Measurements from ENCODE around the gene SPR.
A peak's percentile ranks its signal among the peaks of the same experiment; 100 is the strongest.

The SPR gene

DNA sequence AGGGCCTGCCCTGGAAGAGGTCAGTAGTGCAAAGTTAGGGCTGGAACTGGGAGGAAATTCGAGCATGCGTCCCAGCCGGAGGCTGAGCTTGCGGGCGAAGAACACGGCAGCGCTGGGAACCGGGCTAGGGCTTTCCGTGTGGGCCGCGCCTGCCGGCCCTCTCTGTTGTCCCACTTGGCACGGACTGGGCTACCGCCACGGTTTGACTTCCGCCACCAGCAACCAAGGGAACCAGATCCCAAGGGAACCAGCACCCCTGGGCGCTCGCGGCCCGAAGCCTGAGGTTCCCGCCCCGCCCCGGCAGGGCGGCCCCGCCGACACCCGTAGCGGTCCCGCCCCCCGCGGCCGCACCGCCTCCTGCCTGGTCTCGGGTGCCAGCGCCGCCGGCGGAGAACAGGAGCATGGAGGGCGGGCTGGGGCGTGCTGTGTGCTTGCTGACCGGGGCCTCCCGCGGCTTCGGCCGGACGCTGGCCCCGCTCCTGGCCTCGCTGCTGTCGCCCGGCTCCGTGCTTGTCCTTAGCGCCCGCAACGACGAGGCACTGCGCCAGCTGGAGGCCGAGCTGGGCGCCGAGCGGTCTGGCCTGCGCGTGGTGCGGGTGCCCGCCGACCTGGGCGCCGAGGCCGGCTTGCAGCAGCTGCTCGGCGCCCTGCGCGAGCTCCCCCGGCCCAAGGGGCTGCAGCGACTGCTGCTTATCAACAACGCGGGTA lies at the start of gene SPR:
Gene SPR, plus strand, starts transcription at position 377 of the 708 bp plus-strand sequence. Its CDS starts 25 bp downstream, at position 402.
- peak; percentile 78 for DNase-seq (ENCODE audit: low spot score)

DNA sequence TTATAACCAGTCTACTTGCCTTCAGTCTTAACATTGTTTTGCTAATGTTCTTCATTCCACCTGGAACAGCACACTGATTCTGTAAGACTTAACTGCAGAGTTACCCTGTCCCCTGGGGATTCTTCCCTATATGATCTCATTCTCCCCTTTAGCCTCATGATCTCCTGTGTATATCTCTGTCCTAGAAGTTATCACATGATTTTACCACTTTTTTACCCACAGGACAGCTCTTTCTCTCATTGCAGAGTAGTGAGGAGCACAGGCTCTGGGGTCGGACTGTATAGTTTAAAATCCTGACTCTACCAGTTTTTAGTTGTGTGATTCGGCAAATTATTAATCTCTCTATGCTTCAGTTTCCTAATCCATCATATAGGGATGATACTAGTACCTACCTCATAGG lies 47.1 kb upstream of the SPR start:
- DNase-seq (ENCODE audit: low spot score) = no peak

DNA sequence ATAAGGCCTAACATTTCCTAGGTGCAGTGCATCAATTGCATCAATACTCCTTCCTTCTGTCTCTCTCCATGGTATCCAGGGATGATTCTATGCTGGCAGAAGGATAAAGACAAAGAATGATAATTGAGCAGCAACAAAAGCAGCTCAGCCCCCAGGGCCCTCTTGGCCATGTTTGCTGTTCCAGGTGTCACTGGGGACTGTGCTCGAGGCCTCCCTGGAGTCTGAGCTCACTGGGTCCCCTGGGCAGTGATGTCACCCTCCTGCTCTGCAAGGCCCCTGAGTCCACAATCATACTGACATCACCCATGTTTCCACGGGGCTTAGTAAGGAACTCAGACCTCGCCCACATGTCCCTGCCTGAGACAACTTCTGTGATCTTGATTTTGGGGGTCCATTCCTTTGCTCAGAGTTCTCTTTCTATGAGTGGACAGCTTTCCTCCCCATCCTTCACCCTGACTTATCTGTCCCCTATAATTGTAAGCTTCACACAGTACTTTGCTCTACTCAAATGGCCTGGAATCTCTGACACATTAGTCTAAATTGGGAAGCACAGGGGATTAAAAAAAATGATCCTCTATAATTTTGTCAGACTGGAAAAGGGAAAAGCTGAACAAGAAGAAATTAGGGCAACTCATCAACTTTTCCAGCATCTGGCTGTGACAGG lies 45.6 kb upstream of the SPR start:
- DNase-seq (ENCODE audit: low spot score) = no peak

DNA sequence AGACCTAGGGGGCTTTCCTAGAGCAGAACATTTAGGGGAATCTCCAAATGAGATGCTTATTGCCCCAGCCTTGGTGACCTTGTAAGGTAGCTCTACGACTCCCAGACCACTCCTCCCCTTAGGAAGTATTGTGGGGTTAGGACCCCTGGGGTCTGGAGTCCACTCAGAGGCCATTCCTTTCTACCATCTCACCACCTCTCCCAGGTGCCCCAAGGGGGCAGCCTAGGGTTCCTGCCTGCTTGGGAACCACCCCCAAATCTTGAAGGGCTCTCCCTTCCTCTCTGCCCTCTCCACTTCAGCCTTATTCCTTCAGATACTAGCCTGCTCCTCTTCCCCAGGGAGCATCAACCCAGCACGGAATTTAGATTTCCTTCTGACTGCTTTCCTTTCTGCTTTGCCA lies 43.9 kb upstream of the SPR start:
- no peak for DNase-seq (ENCODE audit: low spot score)

DNA sequence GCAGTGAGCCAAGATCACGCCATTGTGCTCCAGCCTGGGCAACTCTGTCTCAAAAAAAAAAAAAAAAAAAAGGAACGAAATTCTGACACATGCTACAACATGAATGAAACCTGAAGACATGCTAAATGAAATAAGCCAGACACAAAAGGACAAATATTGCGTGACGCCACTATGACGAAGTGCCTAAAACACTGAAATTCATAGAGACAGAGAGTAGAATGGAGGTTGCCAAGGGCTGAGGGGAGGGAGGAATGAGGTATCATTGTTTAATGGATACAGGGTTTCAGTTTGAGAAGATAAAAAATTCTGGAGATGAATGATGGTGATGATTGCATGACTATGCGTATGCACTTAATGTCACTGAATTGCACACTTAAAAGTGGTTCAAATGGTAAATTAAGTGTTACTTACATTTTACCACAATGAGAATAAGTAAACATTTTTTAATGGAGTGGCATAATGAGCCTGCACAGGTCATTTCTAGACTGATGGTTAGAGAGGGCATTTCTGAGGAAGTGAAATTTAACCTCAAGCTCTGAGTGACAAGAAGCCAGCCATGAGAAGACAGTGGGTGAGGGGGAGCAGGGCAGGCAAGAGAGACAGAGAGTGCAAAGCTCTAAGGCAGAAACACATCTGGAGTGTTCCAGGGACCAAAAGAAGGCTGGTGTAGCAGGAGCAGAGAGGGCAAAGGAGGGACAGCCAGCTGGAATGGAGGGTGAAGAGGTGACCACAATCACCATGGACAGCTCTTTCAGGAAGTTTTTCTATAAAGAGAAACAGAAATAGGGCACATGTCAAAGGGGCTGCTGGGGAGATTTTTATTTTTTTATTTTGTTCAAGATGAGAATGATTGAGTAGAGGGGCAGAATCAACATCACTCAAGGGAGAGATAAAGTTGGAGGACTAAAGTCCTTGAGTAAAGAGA lies 40.8 kb upstream of the SPR start:
- DNase-seq (ENCODE audit: low spot score) = no peak

DNA sequence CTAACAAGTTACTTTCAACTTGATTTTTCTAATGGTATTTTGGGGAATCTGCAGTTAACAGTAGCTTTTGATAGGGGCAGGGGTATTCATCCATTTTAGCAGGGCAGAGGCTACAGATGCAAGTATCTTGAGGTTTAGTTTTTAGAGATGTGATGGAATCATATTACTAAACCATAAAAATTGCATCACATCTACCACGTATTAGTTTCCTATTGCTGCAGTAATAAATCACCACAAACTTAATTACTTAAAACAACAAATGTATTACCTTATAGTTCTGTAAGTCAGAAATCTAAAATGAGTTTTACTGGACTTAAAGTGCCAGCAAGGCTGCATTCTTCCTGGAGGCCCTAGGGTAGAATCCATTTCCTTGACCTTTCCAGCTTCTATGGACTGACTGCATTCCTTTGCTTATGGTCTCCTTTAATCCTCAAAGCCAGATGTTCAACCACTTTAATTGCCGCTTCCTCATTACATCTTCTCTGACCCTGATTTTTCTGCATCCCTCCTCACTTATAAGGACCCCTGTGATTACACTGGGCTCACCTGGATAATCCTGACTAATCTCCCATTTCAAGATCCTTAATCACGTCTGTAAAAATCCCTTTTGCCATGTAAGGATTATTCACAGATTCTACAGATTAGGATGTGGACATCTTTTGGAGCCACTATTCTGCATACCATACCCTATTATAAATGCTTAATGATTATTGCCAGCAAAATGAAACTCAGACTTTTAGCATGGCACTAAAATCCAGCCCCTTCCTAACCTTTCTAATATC lies 39.5 kb upstream of the SPR start:
- DNase-seq (ENCODE audit: low spot score) = no peak

DNA sequence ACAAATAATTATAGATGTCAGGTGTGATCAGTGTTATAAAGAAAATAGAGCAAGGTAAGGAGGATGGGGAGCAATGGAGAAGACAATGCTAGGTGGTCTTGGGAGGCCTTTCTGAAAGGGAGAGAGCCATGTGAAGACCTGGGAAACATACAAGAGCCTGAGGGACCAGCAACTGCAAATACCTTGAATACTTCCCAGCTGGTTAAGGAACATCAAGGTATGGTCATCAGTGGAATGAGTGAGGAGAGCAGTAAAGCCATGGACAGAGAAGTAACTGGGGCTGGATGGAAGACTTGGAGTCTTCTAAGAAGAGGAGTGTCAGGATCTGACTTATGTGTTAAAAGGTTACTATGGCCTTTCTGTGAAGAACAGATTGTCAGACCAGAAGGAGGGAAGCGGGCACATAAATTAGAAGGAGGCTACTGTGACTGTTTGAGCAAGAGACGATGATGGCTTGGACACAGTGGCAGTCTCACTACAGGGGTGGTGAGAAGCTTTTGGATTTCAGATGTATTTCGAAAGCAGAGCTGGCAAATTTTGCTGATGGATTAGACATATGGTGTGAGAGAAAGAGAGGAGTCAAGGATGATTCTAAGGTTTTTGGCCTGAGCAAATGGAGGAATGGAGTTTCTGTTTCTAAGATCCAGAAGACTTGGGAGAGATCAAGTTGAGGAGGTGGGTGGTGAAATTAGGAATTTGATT lies 38.6 kb upstream of the SPR start:
- no peak for DNase-seq (ENCODE audit: low spot score)

DNA sequence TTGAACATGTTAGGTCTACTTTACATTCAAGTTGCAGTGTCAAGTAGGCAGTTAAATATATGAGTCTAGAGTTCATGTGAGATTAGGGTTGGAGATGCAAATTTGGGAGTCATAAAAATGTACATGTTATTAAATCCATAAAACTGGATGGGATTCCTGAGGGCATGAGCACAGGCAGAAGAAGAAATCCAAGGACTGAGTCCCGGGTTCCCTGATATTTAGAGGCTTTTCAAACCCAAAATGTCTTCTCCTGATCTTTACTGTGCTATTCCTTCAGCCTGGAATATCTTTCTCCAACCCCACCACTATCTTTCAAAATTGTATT lies 38.1 kb upstream of the SPR start:
- DNase-seq (ENCODE audit: low spot score) = no peak

DNA sequence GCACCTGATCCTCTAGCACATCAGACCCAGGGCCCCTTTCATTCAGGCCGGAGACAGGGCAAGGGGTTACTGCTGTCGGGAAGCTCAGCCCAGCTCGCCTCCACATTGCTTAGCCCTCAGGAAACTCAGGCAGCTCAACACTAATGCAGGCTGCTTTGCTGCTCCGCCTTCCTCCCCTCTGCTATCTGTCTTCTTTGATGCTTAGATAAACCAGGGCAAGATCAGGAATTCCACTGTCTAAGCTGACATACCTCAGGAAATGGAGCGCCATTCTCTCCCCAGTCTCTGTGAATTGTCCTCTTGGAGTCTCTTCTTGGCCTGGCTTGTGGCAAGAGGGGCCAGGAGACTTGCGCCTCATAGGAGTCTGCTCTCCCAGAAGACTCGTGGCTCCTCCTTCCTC lies 35.9 kb upstream of the SPR start:
- no peak for DNase-seq (ENCODE audit: low spot score)

DNA sequence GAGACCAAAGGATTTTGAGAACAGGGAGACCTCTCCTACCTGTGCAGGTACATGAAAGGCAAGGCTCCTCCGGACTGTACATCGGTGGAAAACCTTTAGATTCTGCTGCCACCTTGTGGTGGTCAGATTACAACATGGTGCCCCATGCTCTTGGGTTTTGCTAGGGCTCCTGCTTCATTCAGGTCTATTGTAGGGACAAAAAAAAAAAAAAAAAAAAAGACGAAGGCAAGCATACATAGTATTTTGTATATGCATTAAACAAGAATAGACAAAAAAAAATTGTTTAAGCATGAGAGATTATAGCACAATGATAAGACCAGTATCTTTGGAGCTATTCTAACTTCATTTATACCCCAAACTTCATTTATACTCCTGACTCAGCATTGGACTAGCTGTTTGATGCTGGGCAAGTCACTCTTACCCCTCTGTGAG lies 27.4 kb upstream of the SPR start:
- peak; percentile 56 for DNase-seq (ENCODE audit: low spot score)

DNA sequence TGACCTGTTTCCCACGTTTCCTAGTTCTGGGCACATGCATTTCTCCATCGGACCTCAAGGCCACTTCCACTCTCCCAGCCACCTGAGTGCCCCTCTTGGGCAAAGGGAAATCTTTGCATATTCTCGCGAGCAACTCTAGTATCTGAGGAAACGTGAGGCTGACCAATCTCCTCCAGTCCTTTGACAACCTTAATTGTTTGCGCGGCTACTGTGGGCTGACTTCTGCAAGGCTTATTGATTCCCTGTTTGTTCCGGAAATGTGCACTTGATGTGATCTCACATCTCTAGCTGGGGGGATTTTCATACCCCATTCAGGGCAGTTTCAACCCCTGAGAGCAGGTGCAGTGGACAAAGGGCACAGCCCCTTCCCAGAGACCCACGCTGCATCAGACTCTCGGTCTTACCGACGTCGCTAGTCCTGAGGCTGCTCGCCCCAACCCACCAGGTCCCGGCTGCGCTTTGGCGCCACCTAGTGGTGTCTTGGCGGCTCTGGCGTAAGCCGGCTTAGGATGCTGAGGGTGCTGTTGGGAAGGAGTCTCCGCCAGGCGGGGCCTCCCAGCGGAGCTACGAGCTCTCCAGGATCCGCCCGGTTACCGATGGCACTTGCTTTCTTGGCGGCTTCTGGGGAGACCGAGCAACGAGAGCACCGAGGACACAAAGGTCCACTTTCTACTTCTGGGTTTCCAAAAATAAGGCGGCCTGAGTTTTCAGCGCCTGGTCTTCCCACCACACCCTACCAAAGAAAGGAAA lies 24.8 kb upstream of the SPR start:
- peak; percentile 85 for DNase-seq (ENCODE audit: low spot score)

DNA sequence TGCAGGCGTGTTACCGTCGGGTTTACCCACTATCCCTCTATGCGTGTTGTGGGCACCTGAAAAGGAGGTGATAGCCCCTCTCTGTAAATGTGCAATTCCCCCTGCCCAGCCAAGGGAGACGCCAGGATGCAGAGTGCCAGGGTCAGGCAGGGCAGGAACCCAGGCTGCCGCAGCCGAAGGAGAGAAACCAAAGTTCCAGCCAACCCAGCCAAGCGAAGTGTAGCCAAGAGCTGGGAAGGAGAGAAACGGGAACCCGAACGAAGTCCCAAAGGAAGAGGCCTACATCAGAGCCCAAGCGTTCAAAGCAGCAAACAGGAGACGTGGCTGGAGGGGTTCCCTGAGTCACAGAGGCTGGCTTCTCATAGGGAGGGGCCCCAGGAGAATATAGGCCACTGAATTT lies 24.2 kb upstream of the SPR start:
- no peak for DNase-seq (ENCODE audit: low spot score)

DNA sequence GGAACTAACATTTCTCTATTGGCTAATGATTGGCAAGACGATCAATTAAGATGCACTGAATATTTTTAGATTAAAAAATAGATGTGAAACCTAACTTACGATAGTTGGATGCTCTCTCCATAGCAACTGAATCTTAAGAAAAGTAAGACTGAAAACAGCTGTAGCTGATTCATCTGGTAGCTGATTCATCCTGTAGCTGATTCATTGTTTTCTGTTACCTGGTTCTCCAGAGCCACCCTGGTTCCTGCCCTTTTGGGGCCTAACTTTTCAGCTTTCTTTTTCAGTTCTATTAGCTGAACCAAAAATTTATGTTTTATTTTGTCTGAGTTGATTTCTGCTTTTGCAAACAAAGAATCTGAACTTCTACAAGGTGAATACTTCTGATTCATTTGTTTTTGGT lies 22.7 kb upstream of the SPR start:
- peak; percentile 89 for DNase-seq (ENCODE audit: low spot score)

DNA sequence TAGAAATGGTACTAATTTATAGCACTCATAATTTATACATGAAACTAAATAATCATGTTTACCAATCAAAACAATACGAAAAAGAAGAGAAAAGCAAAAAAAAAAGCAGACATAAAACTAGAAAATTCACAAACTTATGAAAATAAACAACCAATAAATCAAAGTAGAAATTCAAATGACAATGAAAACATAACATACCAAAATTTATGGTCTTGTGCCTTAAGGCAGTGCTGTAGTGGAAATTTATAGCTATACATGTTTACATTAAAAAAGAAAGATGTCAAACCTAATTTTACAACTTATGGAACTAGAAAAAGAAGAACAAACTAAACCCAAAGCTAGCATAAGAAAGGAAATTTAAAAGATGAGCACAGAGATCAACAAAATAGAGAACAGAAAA lies 16.1 kb upstream of the SPR start:
- DNase-seq (ENCODE audit: low spot score) = no peak

DNA sequence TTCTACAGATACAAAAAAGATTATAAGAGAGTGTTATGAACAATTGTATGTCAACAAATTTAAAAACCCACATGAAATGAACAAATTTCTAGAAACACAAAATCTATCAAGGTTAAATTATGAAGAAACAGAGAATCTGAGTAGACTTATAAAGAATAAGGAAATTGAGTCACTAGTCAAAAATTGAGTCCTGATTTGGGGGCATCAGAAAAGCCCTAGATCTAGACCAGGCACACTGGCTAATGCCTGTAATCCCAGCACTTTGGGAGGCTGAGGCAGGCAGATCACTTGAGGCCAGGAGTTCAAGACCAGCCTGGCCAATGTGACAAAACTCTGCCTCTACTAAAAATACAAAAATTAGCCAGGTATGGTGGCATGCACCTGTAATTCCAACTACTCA lies 15.3 kb upstream of the SPR start:
- DNase-seq (ENCODE audit: low spot score) = no peak

DNA sequence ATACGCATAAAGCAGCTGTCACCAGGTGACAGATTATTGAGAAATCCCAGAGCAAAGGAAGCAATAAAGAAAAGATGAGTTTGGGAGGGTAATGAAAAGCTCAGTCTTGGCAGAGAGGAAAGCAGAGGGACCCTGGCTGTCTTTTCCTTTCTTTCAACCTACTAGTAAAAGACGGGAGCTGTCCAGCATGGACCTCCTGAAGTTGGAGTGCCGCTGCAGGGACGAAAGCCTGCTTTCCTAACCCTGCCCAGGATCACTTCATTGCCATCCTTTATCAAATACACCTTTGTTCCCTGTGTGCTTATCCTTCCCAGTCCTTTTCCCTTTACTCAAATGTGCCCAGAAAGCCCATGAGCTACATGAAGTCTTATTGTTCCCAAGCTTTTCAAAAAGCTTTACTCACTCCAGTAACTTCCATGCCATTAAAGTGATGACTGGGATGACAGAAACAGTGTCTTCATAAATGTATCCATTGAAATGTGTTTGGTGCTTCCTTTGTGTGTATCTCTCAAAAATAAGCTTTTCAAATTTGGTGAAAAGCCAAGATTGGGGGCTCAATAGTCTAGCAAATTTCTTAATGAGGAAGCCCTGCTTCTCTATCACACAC lies 3.7 kb upstream of the SPR start:
- DNase-seq (ENCODE audit: low spot score) = peak; percentile 57

DNA sequence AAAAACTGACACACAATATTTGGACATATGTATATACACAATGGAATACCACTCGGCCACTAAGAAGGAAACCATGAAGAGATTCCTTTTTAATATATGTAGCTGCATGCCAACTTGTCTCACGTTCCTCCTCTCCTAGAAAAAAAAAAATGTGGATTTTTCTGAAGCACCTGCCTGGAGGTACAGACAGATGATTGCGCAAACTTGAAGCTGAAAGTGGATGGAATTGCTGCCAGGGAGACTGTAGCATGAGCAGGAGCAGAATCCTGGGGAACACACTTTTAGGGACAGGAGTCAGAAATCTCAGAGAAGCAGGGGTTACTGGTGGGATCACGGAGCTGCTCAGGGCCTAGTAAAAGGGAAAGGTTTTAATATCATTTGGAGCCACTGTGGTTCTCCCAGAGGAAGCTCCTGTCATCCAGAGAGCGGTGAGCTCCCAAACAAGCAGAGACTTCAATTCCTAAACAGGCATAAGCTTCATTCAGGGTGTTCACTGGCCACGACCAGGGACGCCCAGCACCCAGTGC lies 640 bp upstream of the SPR start:
- no peak for DNase-seq (ENCODE audit: low spot score)

DNA sequence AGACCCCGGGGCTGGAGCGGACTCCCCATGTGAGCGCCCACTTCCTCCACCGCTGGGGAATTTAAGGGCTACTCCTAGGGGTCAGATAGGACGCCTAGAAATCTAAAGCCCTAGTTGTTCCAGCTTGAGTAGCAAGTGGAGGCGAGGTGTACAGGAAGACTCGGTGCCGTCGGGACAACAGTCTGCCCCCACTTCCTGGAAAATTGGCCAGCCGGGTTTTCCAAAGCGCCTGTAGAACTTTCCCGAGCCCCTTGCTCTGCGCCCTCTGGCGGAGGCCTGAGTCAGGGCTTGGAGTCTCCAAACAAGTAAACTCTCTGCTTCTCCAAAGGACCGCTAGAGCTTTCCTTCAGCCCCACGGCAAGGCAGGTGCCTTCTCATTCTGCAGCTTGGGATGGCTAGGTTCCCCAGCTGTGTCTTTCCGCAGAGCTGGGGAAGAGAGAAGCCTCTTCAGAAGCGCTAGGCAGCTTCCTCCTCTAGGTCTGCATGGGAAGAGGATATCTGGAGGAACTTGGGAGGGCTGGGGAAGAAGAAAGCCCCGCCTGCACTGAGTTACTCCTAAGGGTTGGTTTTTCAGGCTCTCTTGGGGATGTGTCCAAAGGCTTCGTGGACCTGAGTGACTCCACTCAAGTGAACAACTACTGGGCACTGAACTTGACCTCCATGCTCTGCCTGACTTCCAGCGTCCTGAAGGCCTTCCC lies 681 bp downstream of the SPR start:
- DNase-seq (ENCODE audit: low spot score) = peak; percentile 93

DNA sequence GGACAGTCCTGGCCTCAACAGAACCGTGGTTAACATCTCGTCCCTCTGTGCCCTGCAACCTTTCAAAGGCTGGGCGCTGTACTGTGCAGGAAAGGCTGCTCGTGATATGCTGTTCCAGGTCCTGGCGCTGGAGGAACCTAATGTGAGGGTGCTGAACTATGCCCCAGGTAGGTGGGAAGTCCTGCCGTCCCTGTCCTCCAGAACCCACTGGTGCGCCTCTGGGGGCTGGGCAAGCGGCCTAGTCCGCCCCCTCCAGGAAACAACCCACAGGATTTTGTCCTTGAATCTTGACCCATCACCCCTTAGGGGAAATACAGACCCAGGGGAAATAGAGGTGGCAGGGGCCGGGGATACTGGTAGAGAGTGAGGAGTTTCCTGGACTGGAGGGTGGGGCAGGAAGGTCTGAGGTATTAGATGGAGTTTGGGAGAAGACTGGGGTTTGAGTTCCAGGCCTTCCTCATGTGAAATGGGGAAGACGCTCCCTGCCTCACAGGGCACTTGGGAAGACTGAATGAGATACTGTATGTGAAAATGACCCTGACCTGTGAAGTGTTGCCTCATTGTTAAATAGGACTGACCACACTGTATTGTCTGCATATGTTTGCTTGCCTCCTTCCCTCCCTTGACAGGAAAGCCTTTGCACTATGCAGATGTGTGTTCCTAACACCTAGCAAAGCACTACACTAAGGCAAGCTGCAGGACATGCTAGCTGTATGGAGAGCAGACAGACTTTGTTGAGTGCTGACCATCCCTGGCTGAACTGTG lies 1.4 kb downstream of the SPR start:
- DNase-seq (ENCODE audit: low spot score) = no peak

Data from RKO (cell line).